Subcutaneous adipose tissue (tissue), 4 donors: Measurements from ENCODE around the gene EMC10. TPM values are rescaled to one million over a fixed set of nuclear protein-coding genes. Genes with fewer than 3 reads are reported as not detected.

Source experiments
- total RNA-seq, 4 donors: library from RNA; depleted of rRNA; stranded (reverse); fragments of >200 nt; gene quantifications; one replicate each; pipeline ENCODE4 v1.1.0, GENCODE V29; 2016
- TF ChIP-seq, protein P1 (sequence below): fragments of 450-650 bp; IDR thresholded peaks from one replicate; pipeline ENCODE4 v1.5.1; 2016; ENCODE audit warnings: low read depth, mild to moderate bottlenecking, control low read depth, antibody characterized with exemption, moderate library complexity

The EMC10 gene
- total RNA-seq, 4 donors from 2014 or later = 10.9 to 63.4 (median 47.2) TPM

DNA sequence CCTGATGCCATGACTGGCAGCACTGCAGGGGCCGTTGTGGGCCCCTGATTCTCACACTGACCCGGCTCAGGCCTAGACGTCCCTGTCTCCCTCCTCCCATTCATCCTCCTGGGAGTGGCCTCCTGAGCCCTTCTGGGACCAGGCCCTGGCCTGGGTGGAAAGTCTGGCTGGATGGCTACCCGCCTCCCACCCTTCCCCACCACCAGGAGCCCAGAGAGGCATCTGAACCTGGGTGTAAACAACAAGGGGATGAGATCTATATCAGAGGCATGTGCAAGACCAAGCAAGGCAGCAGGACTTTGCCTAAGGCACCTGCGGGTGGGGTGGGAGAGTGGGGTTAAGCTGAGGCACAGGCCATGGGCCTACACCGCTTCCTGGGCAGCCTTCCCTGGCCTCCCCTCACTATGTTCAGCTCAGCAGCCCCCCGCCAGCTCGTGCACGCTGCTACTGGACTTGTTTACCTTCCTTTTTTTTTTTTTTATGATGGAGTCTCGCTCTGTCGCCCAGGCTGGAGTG is 59.4 kb downstream of the EMC10 start:
- TF ChIP-seq, protein P1, sequence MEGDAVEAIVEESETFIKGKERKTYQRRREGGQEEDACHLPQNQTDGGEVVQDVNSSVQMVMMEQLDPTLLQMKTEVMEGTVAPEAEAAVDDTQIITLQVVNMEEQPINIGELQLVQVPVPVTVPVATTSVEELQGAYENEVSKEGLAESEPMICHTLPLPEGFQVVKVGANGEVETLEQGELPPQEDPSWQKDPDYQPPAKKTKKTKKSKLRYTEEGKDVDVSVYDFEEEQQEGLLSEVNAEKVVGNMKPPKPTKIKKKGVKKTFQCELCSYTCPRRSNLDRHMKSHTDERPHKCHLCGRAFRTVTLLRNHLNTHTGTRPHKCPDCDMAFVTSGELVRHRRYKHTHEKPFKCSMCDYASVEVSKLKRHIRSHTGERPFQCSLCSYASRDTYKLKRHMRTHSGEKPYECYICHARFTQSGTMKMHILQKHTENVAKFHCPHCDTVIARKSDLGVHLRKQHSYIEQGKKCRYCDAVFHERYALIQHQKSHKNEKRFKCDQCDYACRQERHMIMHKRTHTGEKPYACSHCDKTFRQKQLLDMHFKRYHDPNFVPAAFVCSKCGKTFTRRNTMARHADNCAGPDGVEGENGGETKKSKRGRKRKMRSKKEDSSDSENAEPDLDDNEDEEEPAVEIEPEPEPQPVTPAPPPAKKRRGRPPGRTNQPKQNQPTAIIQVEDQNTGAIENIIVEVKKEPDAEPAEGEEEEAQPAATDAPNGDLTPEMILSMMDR = no peak

DNA sequence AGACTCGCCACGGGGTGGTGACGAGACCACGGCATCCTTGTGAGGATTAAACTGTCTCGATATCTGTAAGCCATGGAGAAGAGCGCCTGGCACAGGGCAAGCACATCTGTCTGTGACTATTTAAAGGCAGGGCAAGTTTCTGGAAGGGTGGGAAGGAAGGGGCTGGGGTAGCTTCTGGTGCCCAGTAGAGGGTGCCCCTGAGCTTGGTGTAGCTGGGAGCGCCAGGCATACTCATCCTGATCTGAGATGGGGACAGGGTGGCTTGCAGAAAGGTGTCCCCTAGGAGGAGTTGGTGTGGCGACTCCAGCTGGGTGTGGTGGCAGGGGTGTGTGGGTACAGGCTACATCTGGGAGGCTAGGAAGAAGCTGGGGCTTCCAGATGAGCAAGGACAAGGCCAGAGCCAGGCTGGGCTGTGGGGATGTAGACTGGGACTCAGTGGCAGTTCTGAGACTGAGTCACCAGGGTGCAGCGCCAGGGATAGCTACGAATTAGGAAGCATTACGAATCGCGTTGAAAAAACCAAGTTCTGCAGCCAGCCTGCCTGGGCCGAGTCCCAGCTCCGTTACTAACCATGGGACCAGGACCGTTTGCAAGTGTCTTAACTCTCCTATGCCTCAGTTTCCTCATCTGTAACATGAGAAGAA is 60.5 kb downstream of the EMC10 start:
- TF ChIP-seq, protein P1 = no peak

DNA sequence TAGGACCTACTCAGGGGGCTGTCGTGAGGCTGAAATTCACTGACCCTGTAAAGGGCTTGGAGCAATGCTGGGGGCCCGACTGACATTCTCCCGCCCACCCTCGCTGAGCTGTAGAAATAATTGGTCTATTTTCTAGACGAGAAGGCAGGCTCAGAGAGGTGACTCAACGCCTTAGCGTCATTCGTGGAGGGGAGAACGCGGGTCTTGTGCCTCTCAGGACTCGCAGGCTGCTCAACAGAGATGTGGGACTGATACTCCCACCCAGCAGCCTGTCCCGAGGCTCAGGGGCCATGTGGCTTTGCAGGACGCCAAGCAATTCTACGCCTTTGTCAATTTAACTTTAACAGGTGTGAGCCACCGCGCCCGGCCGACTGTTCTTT is 61.0 kb downstream of the EMC10 start:
- TF ChIP-seq, protein P1 = no peak

DNA sequence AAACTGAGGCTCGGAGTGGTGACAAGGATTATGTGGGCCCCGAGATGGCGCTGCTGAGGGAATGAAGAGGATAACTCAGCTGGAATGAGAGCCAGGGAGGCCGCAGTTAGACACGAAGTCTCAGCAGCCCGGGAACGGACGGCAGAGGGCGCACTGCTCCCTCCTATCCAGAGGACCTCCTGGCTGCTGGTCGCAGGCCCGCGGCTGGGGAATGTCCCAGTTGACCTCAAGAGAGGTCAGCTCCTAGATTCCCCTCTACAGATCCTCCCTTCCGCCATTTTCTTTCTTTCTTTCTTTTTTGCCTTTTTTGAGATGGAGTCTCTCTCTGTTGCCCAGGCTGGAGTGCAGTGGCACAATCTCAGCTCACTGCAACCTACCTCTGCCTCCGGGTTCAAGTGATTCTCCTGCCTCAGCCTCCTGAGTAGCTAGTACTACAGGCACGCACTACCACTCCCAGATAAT is 61.5 kb downstream of the EMC10 start:
- TF ChIP-seq, protein P1 = no peak

Other genes with a start within 250 kb of the EMC10 start
- gene KCNC3, start 147.1 kb upstream of the EMC10 start, total RNA-seq = under 1 TPM; 0.16 to 0.75 (median 0.28) TPM
- gene NAPSA, start 110.9 kb upstream of the EMC10 start, total RNA-seq = 1 to 10 TPM in 1 of 4 donors, under 1 TPM in 2, not detected in 1; 0.66 to 1.3 (median 0.85) TPM
- 10 to 100 TPM; 39.9 to 95.9 (median 75.3) TPM for gene NR1H2, start 100.0 kb upstream of the EMC10 start, total RNA-seq
- 10 to 100 TPM in 3 of 4 donors, 1 to 10 TPM in 1; 4.1 to 15.6 (median 10.9) TPM for gene POLD1, start 92.2 kb upstream of the EMC10 start, total RNA-seq
- not detected for gene SPIB, start 57.6 kb upstream of the EMC10 start, total RNA-seq
- gene MYBPC2, start 43.6 kb upstream of the EMC10 start, total RNA-seq = not detected
- gene GARIN5A, start 341 bp downstream of the EMC10 start, total RNA-seq = not detected
- gene JOSD2, start 34.7 kb downstream of the EMC10 start, total RNA-seq = 10 to 100 TPM in 3 of 4 donors, 1 to 10 TPM in 1; 6.8 to 36.5 (median 27.1) TPM
- not detected for gene ASPDH, start 37.4 kb downstream of the EMC10 start, total RNA-seq
- under 1 TPM in 3 of 4 donors, not detected in 1; 0.19 to 0.34 (median 0.22) TPM for gene LRRC4B, start 91.9 kb downstream of the EMC10 start, total RNA-seq
- not detected for gene SYT3, start 163.4 kb downstream of the EMC10 start, total RNA-seq
- gene C19orf81, start 172.9 kb downstream of the EMC10 start, total RNA-seq = 1 to 10 TPM in 1 of 4 donors, not detected in 3; 1.9 TPM
- gene SHANK1, start 243.3 kb downstream of the EMC10 start, total RNA-seq = 1 to 10 TPM in 1 of 4 donors, not detected in 3; 1.0 TPM
- 10 to 100 TPM in 2 of 4 donors, 1 to 10 TPM in 2; 4.1 to 23.5 (median 9.6) TPM for gene CLEC11A, start 246.9 kb downstream of the EMC10 start, total RNA-seq